ENCODE data around the gene MARVELD1.

DNA sequence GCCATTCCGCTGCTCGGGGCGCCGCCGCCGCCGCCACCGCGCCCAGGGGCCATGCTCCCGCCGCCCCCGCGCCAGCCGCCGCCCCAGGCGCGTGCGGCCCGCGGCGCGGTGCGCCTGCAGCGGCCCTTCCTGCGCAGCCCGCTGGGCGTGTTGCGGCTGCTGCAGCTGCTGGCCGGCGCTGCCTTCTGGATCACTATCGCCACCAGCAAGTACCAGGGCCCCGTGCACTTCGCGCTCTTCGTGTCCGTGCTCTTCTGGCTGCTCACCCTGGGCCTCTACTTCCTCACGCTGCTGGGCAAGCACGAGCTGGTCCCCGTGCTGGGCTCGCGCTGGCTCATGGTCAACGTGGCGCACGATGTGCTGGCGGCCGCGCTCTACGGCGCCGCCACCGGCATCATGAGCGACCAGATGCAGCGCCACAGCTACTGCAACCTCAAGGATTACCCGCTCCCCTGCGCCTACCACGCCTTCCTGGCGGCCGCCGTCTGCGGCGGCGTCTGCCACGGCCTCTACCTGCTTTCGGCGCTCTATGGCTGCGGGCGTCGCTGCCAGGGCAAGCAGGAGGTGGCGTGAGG, 383 bp downstream of the MARVELD1 start:
- TF ChIP-seq ZNF274 (IDR thresholded peaks at IDR 0.05; ENCODE audit: low read depth, low read length) (no peak), YY1 (IDR thresholded peaks at IDR 0.05; ENCODE audit: insufficient read depth, insufficient read length) (no peak)
